Stimulated activated naive CD8-positive, alpha-beta T cell treated with anti-CD3 and anti-CD28 coated beads, Interleukin-15, Interleukin-2, amounts not matched to agents 100 ng/mL and 50 ng/mL, for 24 hours (primary cell): ENCODE results near the gene PARD3B.

ENCODE experiments used
- H3K27ac Mint-ChIP-seq: one replicate; pipeline ENCODE4 v1.8.0; 2021; ENCODE audit warnings: mild to moderate bottlenecking, mixed read lengths
- H3K27me3 Mint-ChIP-seq: one replicate; pipeline ENCODE4 v1.8.0; 2021; ENCODE audit warnings: mixed read lengths
- H3K36me3 Mint-ChIP-seq: one replicate; pipeline ENCODE4 v1.8.0; 2021; ENCODE audit warnings: low read depth, mixed read lengths
- H3K4me1 Mint-ChIP-seq: one replicate; pipeline ENCODE4 v1.8.0; 2021; ENCODE audit warnings: low read depth, mixed read lengths
- H3K4me3 Mint-ChIP-seq: one replicate; pipeline ENCODE4 v1.8.0; 2021; ENCODE audit warnings: mild to moderate bottlenecking, mixed read lengths
- H3K9me3 Mint-ChIP-seq: one replicate; pipeline ENCODE4 v1.8.0; 2021; ENCODE audit warnings: mixed read lengths

PARD3B gene

DNA sequence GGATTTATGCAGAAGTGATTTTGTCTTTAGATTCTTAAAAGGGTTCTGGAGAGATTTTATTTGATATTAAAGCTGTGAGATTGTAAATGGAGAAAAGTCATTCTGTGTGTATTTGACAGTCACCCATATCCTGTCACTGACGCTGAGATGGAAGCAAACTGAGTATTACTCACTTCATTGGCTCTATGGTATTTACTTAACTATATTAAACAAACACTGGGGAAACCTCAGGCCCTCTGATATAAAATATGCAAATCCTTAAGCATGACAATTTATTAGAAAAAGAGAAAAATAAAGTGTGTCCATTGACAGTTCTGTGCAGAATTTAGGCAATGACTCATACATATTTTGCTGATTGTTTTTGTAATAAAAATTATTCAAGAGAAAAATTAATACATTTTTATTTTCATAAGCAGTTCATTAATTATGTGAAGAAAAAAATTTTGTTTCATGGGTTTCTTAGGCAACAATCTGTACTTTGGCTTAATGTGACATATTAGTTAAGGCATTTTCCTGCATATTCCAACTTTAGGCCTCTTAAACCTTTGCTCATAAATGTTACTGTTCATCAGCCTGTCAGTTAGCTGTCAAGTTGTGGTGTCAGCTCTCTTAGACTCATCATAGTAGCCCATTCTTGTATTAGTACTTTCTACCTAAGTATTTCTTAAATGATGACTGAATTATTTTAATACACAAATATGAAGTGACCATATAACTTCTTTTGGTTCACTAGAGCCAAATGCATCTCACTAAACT is 99.9 kb downstream of the PARD3B start:
- no peaks in the 10 kb centered on the region for H3K36me3 Mint-ChIP-seq
- no peak overlapping the region for H3K4me3 Mint-ChIP-seq
- no peak overlapping the region for H3K27ac Mint-ChIP-seq
- no peaks in the 10 kb centered on the region for H3K4me1 Mint-ChIP-seq
- H3K27me3 Mint-ChIP-seq, result no peaks in the 10 kb centered on the region
- no peaks in the 10 kb centered on the region for H3K9me3 Mint-ChIP-seq

DNA sequence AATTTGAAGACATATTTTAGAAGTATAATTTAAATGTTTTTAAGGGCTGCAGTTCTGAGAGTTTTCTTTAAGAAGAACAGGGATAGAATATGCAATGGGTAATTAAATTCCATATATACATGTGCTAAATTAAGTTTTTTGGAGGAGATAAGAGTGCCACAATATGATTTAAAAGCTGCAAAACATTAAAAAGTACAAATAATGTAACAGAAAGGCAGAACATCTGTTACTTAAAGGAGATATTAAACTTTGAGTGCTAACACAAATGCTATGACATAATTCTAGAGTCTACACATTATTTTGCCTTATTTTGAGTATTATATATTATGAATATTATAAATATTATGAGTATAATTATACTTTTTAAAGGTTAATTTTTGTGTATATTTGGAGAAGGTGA is 102.4 kb downstream of the PARD3B start:
- no peaks in the 10 kb centered on the region for H3K27me3 Mint-ChIP-seq
- H3K4me1 Mint-ChIP-seq, result no peaks in the 10 kb centered on the region
- H3K36me3 Mint-ChIP-seq, result peaks cover 4% of the 10 kb centered on the region
- peaks cover 8% of the 10 kb centered on the region for H3K9me3 Mint-ChIP-seq
- H3K27ac Mint-ChIP-seq, result no peak overlapping the region
- no peak overlapping the region for H3K4me3 Mint-ChIP-seq

DNA sequence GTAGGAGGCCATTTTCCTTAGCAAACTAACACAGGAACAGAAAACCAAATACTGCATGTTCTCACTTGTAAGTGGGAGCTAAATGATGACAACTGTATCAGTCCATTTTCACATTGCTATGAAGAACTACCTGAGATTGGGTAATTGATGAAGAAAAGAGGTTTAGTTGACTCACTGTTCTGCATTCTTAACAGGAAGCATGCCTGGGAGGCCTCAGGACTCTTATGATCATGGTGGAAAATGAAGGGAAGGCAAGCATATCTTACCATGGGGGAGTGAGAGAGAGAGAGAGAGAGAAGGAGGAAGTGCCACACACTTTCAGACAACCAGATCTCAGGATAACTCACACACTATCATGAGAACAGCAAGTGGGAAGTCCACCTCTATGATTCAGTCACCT is 105.3 kb downstream of the PARD3B start:
- Mint-ChIP-seq H3K27ac (no peak overlapping the region), H3K4me1 (no peaks in the 10 kb centered on the region), H3K4me3 (no peak overlapping the region), H3K27me3 (peaks cover 3% of the 10 kb centered on the region), H3K9me3 (peaks cover 8% of the 10 kb centered on the region), H3K36me3 (peaks cover 4% of the 10 kb centered on the region)

DNA sequence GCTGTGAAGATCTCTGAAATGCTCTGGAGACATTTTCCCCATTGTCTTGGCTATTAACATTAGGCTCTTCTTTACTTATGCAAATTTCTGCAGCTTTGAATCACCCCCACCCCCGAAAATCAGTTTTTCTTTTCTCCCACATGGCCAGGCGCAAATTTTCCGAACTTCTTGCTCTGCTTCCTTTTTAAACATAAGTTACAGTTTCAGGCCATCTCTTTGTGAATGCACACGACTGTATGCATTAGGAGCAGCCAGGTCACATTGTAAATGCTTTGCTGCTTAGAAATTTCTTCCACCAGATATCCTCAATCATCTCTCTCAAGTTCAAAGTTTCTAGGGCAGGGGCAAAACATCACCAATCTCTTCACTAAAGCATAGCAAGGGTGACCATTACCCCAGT is 106.8 kb downstream of the PARD3B start:
- no peak overlapping the region for H3K4me3 Mint-ChIP-seq
- H3K27me3 Mint-ChIP-seq, result peaks cover 3% of the 10 kb centered on the region
- H3K4me1 Mint-ChIP-seq, result no peaks in the 10 kb centered on the region
- H3K36me3 Mint-ChIP-seq, result peaks cover 4% of the 10 kb centered on the region
- peaks cover 8% of the 10 kb centered on the region for H3K9me3 Mint-ChIP-seq
- no peak overlapping the region for H3K27ac Mint-ChIP-seq

DNA sequence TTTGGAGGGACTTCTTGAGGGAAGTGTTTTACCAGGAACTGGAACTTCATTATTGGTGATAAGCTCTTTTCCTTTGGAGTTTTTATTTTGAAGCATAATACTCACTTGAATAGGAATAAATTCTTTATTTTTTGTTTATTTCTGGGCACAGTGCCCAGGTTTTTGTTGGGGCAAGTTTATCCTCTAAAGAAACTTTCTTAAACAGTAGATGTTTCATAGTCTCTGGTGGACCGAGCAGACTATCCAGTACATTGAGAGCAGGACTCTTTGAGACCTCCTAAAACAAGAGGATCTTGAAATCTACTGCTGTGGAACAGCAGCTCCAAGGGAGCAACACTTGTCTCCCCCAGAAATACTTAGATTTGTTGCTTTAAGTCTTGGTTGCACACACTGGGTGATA is 109.4 kb downstream of the PARD3B start:
- Mint-ChIP-seq H3K27me3 (peaks cover 3% of the 10 kb centered on the region), H3K4me3 (no peak overlapping the region), H3K4me1 (no peaks in the 10 kb centered on the region), H3K36me3 (peaks cover 4% of the 10 kb centered on the region), H3K27ac (no peak overlapping the region), H3K9me3 (peaks cover 8% of the 10 kb centered on the region)

DNA sequence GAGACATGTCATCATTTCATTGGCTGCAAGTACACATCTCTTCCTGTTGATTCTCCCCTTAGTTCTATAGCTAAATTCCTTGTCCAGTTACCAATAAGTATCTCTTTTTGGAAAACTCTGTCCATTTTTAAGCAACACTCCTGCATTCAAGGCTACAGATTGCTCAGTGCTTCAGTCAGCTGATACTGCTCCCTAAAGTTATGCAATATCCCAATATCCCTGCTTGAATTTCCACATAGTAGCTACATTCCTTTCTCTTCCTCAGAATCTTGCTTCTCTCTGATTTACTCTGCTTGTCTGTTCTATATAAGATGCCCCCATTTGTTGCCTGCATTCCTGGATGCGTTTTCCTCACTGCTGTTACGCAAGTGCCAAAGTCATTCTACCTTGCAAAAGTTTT is 109.8 kb downstream of the PARD3B start:
- Mint-ChIP-seq H3K9me3 (peaks cover 8% of the 10 kb centered on the region), H3K27ac (no peak overlapping the region), H3K36me3 (peaks cover 4% of the 10 kb centered on the region), H3K27me3 (peaks cover 3% of the 10 kb centered on the region), H3K4me1 (no peaks in the 10 kb centered on the region), H3K4me3 (no peak overlapping the region)

DNA sequence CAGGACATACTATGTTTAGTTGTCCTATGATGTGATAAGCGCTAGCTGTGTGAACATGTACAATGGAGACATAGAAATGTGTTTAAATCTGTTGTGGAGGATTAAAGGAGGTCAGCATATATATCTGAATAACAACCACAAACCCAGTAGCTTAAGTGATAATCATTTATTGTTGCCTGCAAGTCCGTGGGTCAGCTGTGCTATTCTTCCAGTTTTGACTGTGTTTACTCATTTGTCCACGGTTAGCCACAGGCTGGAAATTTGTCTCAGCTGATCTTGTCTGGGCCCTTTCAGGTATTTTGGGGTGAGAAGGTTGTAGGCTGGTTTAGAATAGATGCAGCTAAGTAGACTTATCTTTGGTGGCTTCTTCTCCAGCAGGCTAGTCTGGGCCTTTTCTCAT is 110.4 kb downstream of the PARD3B start:
- Mint-ChIP-seq H3K4me1 (no peaks in the 10 kb centered on the region), H3K4me3 (no peak overlapping the region), H3K27me3 (peaks cover 3% of the 10 kb centered on the region), H3K36me3 (peaks cover 4% of the 10 kb centered on the region), H3K27ac (no peak overlapping the region), H3K9me3 (peaks cover 8% of the 10 kb centered on the region)

DNA sequence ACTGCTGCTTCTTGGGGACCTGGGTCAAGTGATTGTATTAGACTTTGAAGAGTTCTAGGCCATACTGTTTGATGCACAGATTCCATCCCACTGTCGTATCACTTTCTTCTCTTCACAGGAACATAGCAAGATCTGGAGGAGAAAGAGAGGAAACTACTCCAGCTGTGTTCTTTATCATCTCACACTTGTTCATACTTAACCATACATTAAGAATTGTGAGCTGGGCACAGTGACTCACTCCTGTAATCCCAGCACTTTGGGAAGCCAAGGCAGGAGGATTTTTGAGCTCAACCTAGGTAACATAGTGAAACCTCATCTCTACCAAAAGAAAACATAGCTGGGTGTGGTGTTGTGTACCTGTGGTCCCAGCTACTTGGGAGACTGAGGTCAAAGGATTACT is 111.7 kb downstream of the PARD3B start:
- peaks cover 4% of the 10 kb centered on the region for H3K36me3 Mint-ChIP-seq
- no peak overlapping the region for H3K27ac Mint-ChIP-seq
- peaks cover 4% of the 10 kb centered on the region for H3K9me3 Mint-ChIP-seq
- H3K4me3 Mint-ChIP-seq, result no peak overlapping the region
- no peaks in the 10 kb centered on the region for H3K4me1 Mint-ChIP-seq
- H3K27me3 Mint-ChIP-seq, result peaks cover 3% of the 10 kb centered on the region

DNA sequence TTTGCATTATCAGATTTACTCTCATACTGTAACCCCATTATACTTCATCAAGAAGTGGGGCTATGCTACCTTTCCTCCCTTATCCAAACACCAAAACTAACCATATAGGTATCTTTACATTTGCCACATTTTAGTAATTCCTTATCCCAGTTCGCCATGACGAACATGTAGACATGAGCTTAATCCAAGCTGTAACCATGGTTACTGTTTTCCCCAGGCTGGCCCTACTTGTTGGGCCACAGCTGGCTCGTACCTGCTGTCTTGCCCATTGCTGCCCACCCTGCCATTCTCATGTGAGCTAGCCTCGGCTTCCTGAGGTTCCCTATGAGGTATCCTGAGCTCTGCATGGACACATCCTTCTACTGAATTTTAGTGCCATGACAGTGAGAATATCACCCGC is 117.7 kb downstream of the PARD3B start:
- H3K4me1 Mint-ChIP-seq, result no peaks in the 10 kb centered on the region
- H3K4me3 Mint-ChIP-seq, result no peak overlapping the region
- no peak overlapping the region for H3K27ac Mint-ChIP-seq
- H3K36me3 Mint-ChIP-seq, result no peaks in the 10 kb centered on the region
- H3K9me3 Mint-ChIP-seq, result no peaks in the 10 kb centered on the region
- H3K27me3 Mint-ChIP-seq, result no peaks in the 10 kb centered on the region

DNA sequence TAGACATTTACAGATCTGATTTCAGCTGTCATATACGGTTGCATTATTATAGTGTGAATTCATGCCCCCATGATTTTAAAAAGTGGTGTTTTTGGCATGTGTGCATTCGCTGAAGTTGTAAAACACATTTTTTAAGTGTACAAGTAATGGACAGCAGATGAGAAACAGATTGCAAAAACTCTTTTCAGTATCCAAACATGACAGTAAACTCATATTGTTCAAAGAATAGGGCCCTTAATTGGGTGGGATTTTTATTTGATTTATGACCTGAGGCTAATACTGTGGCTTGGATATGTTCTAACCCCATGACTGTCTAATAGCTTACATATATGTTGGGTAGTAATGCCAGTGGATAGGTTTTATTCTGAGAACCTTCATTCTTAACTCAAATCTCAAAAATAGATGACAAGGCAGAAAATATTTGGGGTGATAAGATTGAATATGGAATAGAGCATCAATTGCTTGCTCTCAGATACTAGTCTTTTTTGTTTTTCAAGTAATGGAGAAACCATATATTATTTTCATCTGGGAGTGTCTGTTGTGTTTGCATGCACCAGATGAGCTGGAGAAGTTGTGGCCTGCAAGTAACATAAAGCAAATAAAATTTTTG is 118.6 kb downstream of the PARD3B start:
- no peaks in the 10 kb centered on the region for H3K9me3 Mint-ChIP-seq
- H3K27me3 Mint-ChIP-seq, result no peaks in the 10 kb centered on the region
- H3K4me1 Mint-ChIP-seq, result no peaks in the 10 kb centered on the region
- no peak overlapping the region for H3K27ac Mint-ChIP-seq
- no peak overlapping the region for H3K4me3 Mint-ChIP-seq
- no peaks in the 10 kb centered on the region for H3K36me3 Mint-ChIP-seq

DNA sequence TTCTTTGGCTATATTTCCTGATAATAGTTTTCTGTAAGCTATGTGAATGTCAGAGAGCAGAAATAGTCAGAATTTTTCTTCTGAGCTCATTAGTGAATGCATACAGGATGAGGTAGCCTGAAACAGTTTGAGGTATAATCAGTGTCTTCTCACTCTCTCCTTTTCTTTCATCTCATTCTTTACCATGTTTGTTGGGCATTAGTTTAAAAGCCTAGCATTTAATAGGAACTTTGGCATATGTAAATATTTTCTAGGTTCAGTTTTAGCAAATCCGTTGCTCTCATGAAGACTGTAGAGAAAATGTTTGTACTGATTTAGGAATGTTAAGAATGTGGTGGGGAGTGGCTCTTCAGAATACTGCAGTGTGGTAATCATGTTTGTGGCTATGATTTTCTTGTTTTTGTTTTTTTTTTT is 119.4 kb downstream of the PARD3B start:
- no peaks in the 10 kb centered on the region for H3K4me1 Mint-ChIP-seq
- H3K9me3 Mint-ChIP-seq, result no peaks in the 10 kb centered on the region
- no peak overlapping the region for H3K27ac Mint-ChIP-seq
- H3K36me3 Mint-ChIP-seq, result no peaks in the 10 kb centered on the region
- H3K4me3 Mint-ChIP-seq, result no peak overlapping the region
- H3K27me3 Mint-ChIP-seq, result no peaks in the 10 kb centered on the region

DNA sequence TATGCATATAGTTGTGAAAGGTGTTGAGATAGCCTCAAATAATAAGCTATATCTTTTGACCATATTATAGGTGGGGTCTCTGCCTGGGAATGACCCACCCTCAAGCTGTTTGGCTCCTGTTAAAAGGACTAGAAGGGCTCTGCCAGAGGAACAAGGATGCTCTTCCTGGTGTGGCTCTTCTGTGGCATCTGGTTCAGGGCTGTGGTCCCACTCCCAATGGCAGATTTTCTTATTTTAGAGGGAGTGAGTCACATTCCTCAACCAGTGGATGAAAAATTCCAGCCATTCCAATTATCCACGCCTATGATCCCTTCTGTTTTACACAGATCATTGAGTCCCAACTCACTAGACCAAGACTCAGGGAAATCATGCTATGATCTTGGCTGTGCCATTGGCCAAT is 119.9 kb downstream of the PARD3B start:
- no peak overlapping the region for H3K27ac Mint-ChIP-seq
- H3K36me3 Mint-ChIP-seq, result no peaks in the 10 kb centered on the region
- H3K4me3 Mint-ChIP-seq, result no peak overlapping the region
- H3K27me3 Mint-ChIP-seq, result no peaks in the 10 kb centered on the region
- H3K4me1 Mint-ChIP-seq, result no peaks in the 10 kb centered on the region
- H3K9me3 Mint-ChIP-seq, result no peaks in the 10 kb centered on the region

DNA sequence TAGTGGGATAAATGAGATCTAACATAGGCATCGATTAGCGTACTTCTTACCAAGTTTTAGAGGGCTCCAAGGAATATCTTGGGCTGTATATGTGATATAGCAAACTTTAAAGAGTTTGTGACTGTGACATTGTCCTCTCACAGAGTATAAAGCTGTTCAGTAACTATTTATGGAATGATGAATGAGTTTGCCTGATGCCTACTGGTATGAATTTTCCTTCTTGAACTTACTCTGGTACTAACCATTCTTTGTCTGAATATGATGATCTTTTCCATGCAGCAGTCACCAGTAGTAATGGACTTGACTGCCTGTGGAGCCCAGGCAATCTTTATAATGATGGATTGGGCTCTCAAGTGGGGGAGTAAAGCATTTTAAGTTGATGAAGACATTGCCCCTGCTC is 120.5 kb downstream of the PARD3B start:
- Mint-ChIP-seq H3K4me1 (no peaks in the 10 kb centered on the region), H3K27ac (no peak overlapping the region), H3K27me3 (no peaks in the 10 kb centered on the region), H3K9me3 (no peaks in the 10 kb centered on the region), H3K36me3 (no peaks in the 10 kb centered on the region), H3K4me3 (no peak overlapping the region)

DNA sequence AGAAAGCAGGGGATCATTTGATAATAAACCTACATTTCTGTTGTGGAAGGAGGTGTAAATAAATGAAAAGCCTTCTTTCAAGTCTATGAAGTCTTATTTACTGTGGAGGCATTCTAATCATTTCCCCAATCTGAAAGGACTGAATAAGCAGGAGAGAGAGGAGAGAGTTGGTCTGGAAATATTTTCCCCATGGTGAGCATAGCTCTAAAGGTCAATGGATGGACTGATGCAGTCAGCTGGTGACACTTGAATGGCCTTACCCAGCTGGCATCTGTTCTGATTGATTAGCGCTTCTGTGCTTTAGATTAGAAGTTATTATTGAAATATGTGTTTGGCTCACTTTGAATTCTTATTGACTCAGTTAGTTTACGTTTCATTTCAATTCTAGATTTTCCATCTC is 122.7 kb downstream of the PARD3B start:
- Mint-ChIP-seq H3K36me3 (no peaks in the 10 kb centered on the region), H3K9me3 (no peaks in the 10 kb centered on the region), H3K4me3 (no peak overlapping the region), H3K27ac (no peak overlapping the region), H3K4me1 (no peaks in the 10 kb centered on the region), H3K27me3 (peaks cover 6% of the 10 kb centered on the region)

DNA sequence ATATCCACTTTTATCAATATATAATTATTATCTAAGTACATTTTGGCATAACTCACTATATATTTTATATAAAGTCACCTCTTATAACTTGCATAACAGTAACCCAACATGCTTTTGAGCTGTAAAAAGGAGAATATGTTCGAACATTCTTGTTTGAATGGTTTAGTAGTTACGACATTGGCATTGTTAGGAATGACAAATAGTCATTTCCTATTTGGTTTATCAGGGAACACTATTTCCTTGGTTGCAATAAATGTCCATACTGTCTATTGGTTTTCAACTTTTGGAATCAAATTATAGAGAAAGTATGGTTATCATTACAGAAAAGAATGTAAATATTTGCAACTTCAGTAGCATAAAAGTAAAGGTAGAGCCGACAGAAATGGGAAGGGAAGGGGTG is 124.1 kb downstream of the PARD3B start:
- Mint-ChIP-seq H3K27me3 (peaks cover 6% of the 10 kb centered on the region), H3K36me3 (no peaks in the 10 kb centered on the region), H3K4me1 (no peaks in the 10 kb centered on the region), H3K27ac (no peak overlapping the region), H3K4me3 (no peak overlapping the region), H3K9me3 (no peaks in the 10 kb centered on the region)

DNA sequence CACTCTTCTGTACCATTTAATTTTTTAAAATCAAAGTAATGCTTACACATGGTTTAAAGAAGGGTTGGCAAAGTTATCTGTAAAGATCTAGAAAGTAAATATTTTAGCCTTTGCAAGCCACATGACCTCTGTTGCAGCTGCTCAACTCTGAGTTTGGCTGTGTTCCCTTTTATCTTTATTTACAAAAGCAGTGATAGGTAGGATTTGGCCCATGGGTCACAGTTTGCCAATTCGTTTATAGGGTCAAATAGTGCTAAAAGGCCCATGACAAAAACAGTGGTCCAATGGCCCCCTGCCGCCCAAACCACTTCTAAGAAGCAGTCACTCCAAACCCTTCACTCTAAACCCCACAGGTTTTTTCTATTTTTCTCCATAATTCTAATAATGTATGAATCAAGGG is 124.8 kb downstream of the PARD3B start:
- Mint-ChIP-seq H3K36me3 (no peaks in the 10 kb centered on the region), H3K9me3 (no peaks in the 10 kb centered on the region), H3K27me3 (peaks cover 6% of the 10 kb centered on the region), H3K4me1 (no peaks in the 10 kb centered on the region), H3K4me3 (no peak overlapping the region), H3K27ac (no peak overlapping the region)
